SIG-M5 treated with dmso at 0.1 percent for 504 hours (cell line): Measurements from ENCODE around the gene CNDP1.
"Not testable (repeated sequence)": the region's sequence is repeated elsewhere in the genome, so short reads cannot be mapped to it uniquely, and the experiment has no call there.

Source experiments
- DNase-seq: peaks from one replicate; lab custom pipeline; 2025; ENCODE audit not compliant: unreplicated experiment; lab: John Stamatoyannopoulos, UW

Gene CNDP1

GRCh38 chr18:74520096-74520833 is 14.0 kb upstream of the CNDP1 start:
- no peak for DNase-seq

- DNase-seq: no peak
Observed at GRCh38 chr18:74521068-74521725, 13.1 kb upstream of the CNDP1 start.

- no peak for DNase-seq
Observed at GRCh38 chr18:74522635-74523548, 11.4 kb upstream of the CNDP1 start.

- DNase-seq: no peak
Observed at GRCh38 chr18:74524097-74524496, 10.2 kb upstream of the CNDP1 start.

- not testable (repeated sequence) for DNase-seq
Observed at GRCh38 chr18:74524915-74525314, 9.4 kb upstream of the CNDP1 start.

GRCh38 chr18:74525741-74526140 is 8.6 kb upstream of the CNDP1 start:
- no peak for DNase-seq

GRCh38 chr18:74526488-74526887 is 7.8 kb upstream of the CNDP1 start:
- DNase-seq: no peak

- DNase-seq: no peak
Observed at GRCh38 chr18:74528478-74528877, 5.8 kb upstream of the CNDP1 start.

- DNase-seq: no peak
Observed at GRCh38 chr18:74528913-74529312, 5.4 kb upstream of the CNDP1 start.

- DNase-seq: no peak
Observed at GRCh38 chr18:74529378-74529777, 4.9 kb upstream of the CNDP1 start.

GRCh38 chr18:74529811-74530583 is 4.3 kb upstream of the CNDP1 start:
- no peak for DNase-seq

- no peak for DNase-seq
Observed at GRCh38 chr18:74530584-74530862, 3.8 kb upstream of the CNDP1 start.

- no peak for DNase-seq
Observed at GRCh38 chr18:74531043-74531442, 3.3 kb upstream of the CNDP1 start.

- no peak for DNase-seq
Observed at GRCh38 chr18:74532511-74533025, 1.7 kb upstream of the CNDP1 start.

- no peak for DNase-seq
Observed at GRCh38 chr18:74533666-74534065, 634 bp upstream of the CNDP1 start.

GRCh38 chr18:74534981-74535649 is 815 bp downstream of the CNDP1 start:
- DNase-seq: no peak

GRCh38 chr18:74539289-74539688 is 5.0 kb downstream of the CNDP1 start:
- no peak for DNase-seq

- no peak for DNase-seq
Observed at GRCh38 chr18:74540652-74541421, 6.5 kb downstream of the CNDP1 start.

- DNase-seq: no peak
Observed at GRCh38 chr18:74541703-74542555, 7.6 kb downstream of the CNDP1 start.
